Endothelial cell (in vitro differentiated cells): Measurements from ENCODE around the gene ERCC6. TPM values are rescaled to one million over a fixed set of nuclear protein-coding genes. Genes with fewer than 3 reads are reported as not detected.
A peak's percentile ranks its signal among the peaks of the same experiment; 100 is the strongest.

Source experiments
- DNase-seq: peaks from one replicate; pipeline ENCODE4 v3.0.0; 2021; ENCODE audit warnings: low spot score
- H3K27ac Mint-ChIP-seq: one replicate; pipeline ENCODE4 v1.8.0; 2021; ENCODE audit warnings: mixed read lengths, inconsistent platforms; ENCODE audit not compliant: unreplicated experiment
- H3K27me3 Mint-ChIP-seq: one replicate; pipeline ENCODE4 v1.8.0; 2021; ENCODE audit warnings: mild to moderate bottlenecking, moderate library complexity, mixed read lengths, inconsistent platforms; ENCODE audit not compliant: unreplicated experiment
- H3K36me3 Mint-ChIP-seq: one replicate; pipeline ENCODE4 v1.8.0; 2021; ENCODE audit warnings: mild to moderate bottlenecking, low read depth, mixed read lengths, inconsistent platforms; ENCODE audit not compliant: unreplicated experiment
- H3K4me1 Mint-ChIP-seq: one replicate; pipeline ENCODE4 v1.8.0; 2021; ENCODE audit warnings: mild to moderate bottlenecking, mixed read lengths, inconsistent platforms; ENCODE audit not compliant: unreplicated experiment
- H3K4me3 Mint-ChIP-seq: one replicate; pipeline ENCODE4 v1.8.0; 2021; ENCODE audit warnings: mild to moderate bottlenecking, mixed read lengths, inconsistent platforms; ENCODE audit not compliant: unreplicated experiment
- H3K9me3 Mint-ChIP-seq: one replicate; pipeline ENCODE4 v1.8.0; 2021; ENCODE audit warnings: mixed read lengths, inconsistent platforms; ENCODE audit not compliant: unreplicated experiment
- CTCF ChIP-seq: fragments of 200-600 bp; sonication (generic); IDR thresholded peaks from one replicate; pipeline ENCODE4 v1.5.0; 2021; ENCODE audit warnings: antibody characterized with exemption; ENCODE audit not compliant: unreplicated experiment
- total RNA-seq: library from RNA; stranded (reverse); fragmentation: NEBNext Ultra II Directional; extraction: Animal tissue kit (Norgen Biotek cat#: 25700); gene quantifications from one replicate; pipeline ENCODE4 v1.2.1, GENCODE V29; 2021; ENCODE audit not compliant: unreplicated experiment

The ERCC6 gene
- total RNA-seq, 1 donor from 2014 or later = 25.8 TPM

GRCh38 chr10:49542353-49542752 lies 3.4 kb upstream of the ERCC6 start:
- peaks cover 19% of the 10 kb centered on the region for H3K4me1 Mint-ChIP-seq
- H3K27me3 Mint-ChIP-seq = peaks cover 10% of the 10 kb centered on the region
- no peak overlapping the region for H3K4me3 Mint-ChIP-seq
- TF ChIP-seq CTCF = no peak
- H3K27ac Mint-ChIP-seq = no peak overlapping the region
- H3K9me3 Mint-ChIP-seq = peaks cover 5% of the 10 kb centered on the region
- H3K36me3 Mint-ChIP-seq = no peaks in the 10 kb centered on the region
- no peak for DNase-seq

- DNase-seq = no peak
- Mint-ChIP-seq H3K4me1 (peaks cover 19% of the 10 kb centered on the region), H3K4me3 (no peak overlapping the region), H3K27me3 (peaks cover 10% of the 10 kb centered on the region), H3K27ac (no peak overlapping the region), H3K9me3 (peaks cover 5% of the 10 kb centered on the region), H3K36me3 (no peaks in the 10 kb centered on the region)
- TF ChIP-seq CTCF = no peak
Measured at GRCh38 chr10:49541762-49542161, 2.8 kb upstream of the ERCC6 start.

GRCh38 chr10:49540056-49540797 lies 1.3 kb upstream of the ERCC6 start:
- no peak for DNase-seq
- Mint-ChIP-seq H3K27me3 (peaks cover 10% of the 10 kb centered on the region), H3K4me3 (peak overlapping the region; percentile 91), H3K36me3 (no peaks in the 10 kb centered on the region), H3K4me1 (peaks cover 19% of the 10 kb centered on the region), H3K27ac (peak overlapping the region; percentile 100), H3K9me3 (peaks cover 5% of the 10 kb centered on the region)
- no peak for TF ChIP-seq CTCF

- H3K36me3 Mint-ChIP-seq = no peaks in the 10 kb centered on the region
Measured at GRCh38 chr10:49539320-49539885, 482 bp upstream of the ERCC6 start.

More at GRCh38 chr10:49539320-49539885, 482 bp upstream of the ERCC6 start:
- peak overlapping the region; percentile 91 for H3K4me3 Mint-ChIP-seq
- no peak for TF ChIP-seq CTCF
- peaks cover 10% of the 10 kb centered on the region for H3K27me3 Mint-ChIP-seq
- peaks cover 5% of the 10 kb centered on the region for H3K9me3 Mint-ChIP-seq
- peaks cover 19% of the 10 kb centered on the region for H3K4me1 Mint-ChIP-seq
- DNase-seq = peak; percentile 58
- peak overlapping the region; percentile 100 for H3K27ac Mint-ChIP-seq
